HG03354 (cell line): ENCODE data around the gene TOE1.

ENCODE experiments used
- ATAC-seq: cut with Tn5 transposase; IDR thresholded peaks from one replicate; pipeline ENCODE4 v1.9.1; 2021; ENCODE audit warnings: mild to moderate bottlenecking; ENCODE audit not compliant: unreplicated experiment, poor library complexity, severe bottlenecking

TOE1 gene

GRCh38 chr1:45325851-45326506 lies 14.0 kb upstream of the TOE1 start:
- ATAC-seq = no peak

- peak; percentile 66 for ATAC-seq
Measured at GRCh38 chr1:45326627-45327623, 13.0 kb upstream of the TOE1 start, which contains the start of gene HPDL. HPDL (plus strand) TSS chr1:45326895; CDS start chr1:45327149, 254 bp downstream.

GRCh38 chr1:45327644-45328515 lies 12.1 kb upstream of the TOE1 start:
- no peak for ATAC-seq

DNA sequence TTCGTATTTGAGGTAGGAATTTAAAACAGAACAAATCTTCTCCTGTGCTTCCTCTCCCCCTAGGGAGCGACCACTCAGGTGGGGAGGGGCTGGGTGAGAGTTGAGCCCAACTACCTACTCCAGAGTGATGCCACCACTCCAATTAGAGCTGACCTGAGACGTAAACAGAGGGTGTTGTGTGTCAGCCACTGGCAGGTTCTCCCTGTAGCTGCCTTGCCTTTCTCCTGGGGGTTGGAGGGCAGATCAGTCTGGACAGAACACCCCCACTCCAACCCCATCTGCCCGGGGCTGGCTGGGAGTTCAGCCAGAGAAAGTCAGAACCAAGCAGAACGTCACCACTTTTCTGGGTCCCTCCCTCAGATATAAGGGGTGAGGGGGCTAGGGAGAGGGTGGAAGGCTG lies 11.3 kb upstream of the TOE1 start:
- no peak for ATAC-seq

GRCh38 chr1:45329445-45329844 lies 10.5 kb upstream of the TOE1 start:
- no peak for ATAC-seq

DNA sequence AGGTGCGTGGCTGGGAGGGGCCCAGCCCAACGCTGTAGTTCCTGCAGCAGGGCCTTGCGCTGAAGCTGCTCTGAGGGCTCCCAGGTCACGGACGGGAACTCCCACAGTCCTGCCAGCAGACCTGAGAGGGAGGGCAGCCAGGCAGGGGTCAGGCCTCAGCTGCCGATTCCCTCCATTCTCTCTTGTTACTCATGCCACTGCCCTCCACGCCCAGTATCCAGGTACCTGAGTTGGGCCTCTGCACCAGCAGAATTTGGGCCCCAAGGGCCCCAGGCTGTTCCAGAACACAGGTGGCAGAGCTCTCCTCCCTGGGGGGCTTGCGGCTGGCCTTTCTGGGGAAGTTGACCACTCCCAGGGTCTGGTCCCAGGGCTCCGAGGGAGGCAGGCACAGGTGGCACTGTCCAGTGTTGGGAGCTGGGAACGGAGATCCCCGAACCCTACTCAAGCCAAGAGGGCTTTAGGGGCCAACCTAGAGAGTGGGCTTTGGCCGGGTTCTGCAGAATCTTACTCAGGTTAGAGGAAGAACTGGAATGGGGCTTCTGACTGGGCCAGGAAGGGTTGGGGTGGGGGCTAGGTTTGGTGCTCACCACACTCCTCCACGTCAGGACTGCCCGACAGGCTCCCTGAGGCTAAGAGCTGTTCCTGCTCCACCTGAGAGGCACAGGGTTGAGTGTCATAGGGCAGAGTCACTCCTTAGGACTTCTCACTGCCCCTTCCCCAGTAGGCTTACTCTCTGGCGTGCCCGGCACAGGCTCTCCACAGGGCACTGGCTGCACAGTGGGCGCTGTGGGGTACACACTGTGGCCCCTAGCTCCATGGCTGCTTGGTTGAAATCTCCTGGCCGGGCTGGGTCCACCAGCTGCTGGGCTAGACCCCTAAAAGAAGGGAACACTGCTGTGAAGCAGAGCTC lies 8.3 kb upstream of the TOE1 start:
- no peak for ATAC-seq

- ATAC-seq = no peak
Measured at GRCh38 chr1:45332346-45332720, 7.6 kb upstream of the TOE1 start.

DNA sequence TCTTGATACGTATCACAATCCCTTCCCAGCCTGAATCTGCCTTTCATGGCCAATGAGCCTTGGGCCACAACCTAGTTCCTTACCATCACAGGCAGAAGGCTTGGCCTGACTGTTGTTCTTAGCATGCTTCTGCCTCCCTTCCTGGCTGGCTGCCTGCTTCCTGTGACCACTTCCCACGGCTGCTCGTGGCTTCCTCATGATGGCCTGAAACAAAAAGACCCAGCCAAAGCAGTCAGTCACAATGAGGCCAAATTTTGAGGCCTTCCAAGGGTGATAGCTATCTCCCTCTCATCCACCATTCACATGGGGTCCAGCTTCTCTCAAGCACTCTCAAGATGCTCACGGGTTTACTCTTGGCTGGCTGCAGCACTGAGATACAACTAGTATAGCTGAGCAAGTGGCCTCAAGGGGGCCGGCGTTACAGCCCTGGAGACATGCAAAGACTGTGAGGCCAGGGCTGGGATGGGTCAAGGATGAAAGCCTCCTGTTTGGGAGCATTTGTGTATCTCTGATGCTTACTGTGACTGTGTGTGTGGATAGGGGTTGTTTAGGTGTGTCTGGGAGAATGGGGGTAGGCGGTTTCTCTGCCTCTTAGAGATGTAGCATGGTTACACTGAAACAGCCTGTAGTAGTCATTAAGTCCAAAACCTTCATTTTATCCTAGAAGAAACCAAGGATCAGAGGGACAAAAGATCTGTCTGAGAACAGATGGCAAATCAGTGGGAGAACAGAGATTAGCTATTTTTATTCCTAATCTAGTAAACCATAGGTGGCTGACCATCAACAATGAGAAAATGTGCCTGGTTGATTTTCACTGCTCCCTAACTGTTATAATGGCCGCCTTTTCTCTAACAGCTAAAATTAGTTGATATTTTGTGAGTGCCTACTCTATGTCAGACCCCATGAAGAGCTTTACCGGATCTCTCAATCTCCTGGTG lies 5.4 kb upstream of the TOE1 start:
- ATAC-seq = no peak

DNA sequence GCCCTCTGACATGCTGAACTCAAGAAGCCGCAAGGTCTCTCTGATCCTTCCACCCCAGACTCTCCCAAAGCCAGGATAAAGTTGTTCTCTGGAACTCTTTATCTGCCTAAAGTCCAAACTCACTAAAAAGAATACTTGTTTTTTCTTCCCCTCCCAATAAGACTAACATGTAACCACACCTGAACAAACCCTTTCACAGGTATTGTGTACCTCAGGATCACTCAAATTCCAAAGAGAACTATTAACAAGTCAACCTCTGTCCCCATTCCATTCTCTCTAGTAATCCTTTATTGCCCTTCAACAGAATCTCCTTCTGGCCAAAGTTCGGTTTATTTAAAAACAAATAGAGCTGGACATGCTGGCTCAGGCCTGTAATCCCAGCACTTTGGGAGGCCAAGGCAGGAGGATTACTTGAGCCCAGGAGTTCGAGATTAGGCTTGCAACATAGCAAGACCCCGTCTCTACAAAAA lies 4.1 kb upstream of the TOE1 start:
- no peak for ATAC-seq

- no peak for ATAC-seq
Measured at GRCh38 chr1:45337630-45338325, 2.2 kb upstream of the TOE1 start.

DNA sequence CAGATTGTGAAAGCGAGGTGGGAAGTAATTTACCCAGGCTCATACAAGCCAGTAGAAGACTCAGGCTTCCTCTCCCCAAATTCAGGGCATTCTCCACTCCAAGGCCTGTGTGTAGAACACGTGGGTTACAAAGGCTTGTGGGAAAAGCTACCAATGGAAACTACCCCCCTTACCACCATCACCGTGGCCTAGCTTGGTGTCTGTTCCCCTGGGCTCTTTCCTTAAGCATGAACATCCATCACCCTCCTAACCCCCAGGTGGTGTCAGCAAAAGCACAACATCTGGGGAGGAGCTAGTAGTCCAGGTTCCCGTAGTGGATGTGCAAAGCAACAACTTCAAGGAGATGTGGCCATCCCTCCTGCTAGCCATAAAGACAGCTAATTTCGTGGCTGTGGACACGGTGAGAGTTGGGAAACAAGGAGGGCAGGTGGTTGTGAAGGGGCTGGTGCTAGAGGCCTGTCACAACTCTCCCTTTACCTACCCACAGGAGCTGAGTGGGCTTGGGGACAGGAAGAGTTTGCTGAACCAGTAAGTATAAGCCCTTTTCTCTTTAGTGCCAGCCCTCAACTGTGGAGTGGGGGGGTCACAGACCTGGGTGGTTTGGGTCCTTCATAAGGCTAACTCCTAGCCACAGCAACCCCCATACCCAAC lies 971 bp downstream of the TOE1 start:
- ATAC-seq = no peak

- ATAC-seq = no peak
Measured at GRCh38 chr1:45344499-45344898, 4.5 kb downstream of the TOE1 start.

GRCh38 chr1:45345014-45345413 lies 5.0 kb downstream of the TOE1 start:
- ATAC-seq = no peak

DNA sequence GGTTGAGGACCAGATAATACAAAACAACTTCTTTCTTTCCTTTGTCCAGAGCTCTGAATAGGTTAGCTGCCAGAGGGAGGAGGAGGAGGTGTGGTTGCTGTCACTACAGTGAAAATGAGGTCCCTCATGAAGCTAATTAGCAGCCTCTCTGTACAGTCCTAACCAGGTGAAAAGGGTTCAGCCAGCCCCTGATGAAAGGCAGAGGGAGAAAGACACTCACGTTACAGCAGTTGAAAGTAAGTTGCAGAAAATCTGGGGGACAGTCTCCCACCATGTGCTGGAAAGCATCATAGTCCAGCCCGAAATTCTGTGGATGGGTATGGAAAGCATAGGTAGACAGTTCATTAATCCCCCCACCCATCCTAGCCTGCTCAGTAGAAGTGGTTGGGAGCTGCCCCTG lies 6.5 kb downstream of the TOE1 start:
- no peak for ATAC-seq

- no peak for ATAC-seq
Measured at GRCh38 chr1:45348020-45348419, 8.1 kb downstream of the TOE1 start.

- no peak for ATAC-seq
Measured at GRCh38 chr1:45348609-45348965, 8.6 kb downstream of the TOE1 start.
